Spinal cord (tissue), 10 donors: ENCODE data around the gene EMC10. TPM values are rescaled to one million over a fixed set of nuclear protein-coding genes. Genes with fewer than 3 reads are reported as not detected.

ENCODE experiments used
- DNase-seq, 6 donors: peaks; one replicate each; pipeline versions ENCODE4 v3.0.0 to v3.0.0-alpha.2; 2013 to 2015; ENCODE audit warnings: low spot score in 6 of 6, low read depth in 4 of 6
- H3K27ac ChIP-seq: one replicate; pipeline ENCODE4 v1.5.1; 2013; ENCODE audit warnings: low read depth, low read length, control low read depth
- H3K27me3 ChIP-seq: one replicate; pipeline ENCODE4 v1.6.1; 2013; ENCODE audit warnings: low read length; ENCODE audit not compliant: control insufficient read depth, insufficient read depth
- H3K36me3 ChIP-seq: one replicate; pipeline ENCODE4 v1.6.1; 2013; ENCODE audit warnings: low read length; ENCODE audit not compliant: control insufficient read depth, insufficient read depth
- H3K4me1 ChIP-seq: one replicate; pipeline ENCODE4 v1.6.1; 2013; ENCODE audit warnings: low read length; ENCODE audit not compliant: control insufficient read depth, insufficient read depth
- H3K4me3 ChIP-seq: one replicate; pipeline ENCODE4 v1.5.1; 2013; ENCODE audit warnings: low read depth, low read length, control low read depth
- H3K9me3 ChIP-seq: one replicate; pipeline ENCODE4 v1.6.1; 2013; ENCODE audit warnings: low read length; ENCODE audit not compliant: control insufficient read depth, insufficient read depth
- WGBS: methylation state at CpG from one replicate; pipeline ENCODE4 v1.1.5; 2013; ENCODE audit warnings: missing lambda C conversion rate; ENCODE audit not compliant: insufficient coverage; 5-methylcytosine and 5-hydroxymethylcytosine counted together
- polyA plus RNA-seq, 2 donors: library from polyadenylated mRNA; unstranded; fragments of 120-200 nt; gene quantifications; one replicate each; pipeline ENCODE4 v1.2.1, GENCODE V29; 2013; ENCODE audit not compliant: insufficient read length in 2 of 2
- total RNA-seq, 2 donors: library from RNA; depleted of rRNA in 1 of 2; stranded (reverse); fragments of 120-200 nt in 1 of 2; fragments of >200 nt in 1 of 2; gene quantifications; one replicate each; pipeline versions ENCODE4 v1.2.3 to v1.2.4, GENCODE V29; 2013 to 2014
- donor health status: healthy.

Gene EMC10
- total and polyA plus RNA-seq, 4 donors, result 78.4 to 267 (median 220) TPM

GRCh38 chr19:50510121-50510670, 33.9 kb downstream of the EMC10 start:
- Histone ChIP-seq H3K9me3 (no peaks in the 10 kb centered on the region), H3K27me3 (no peaks in the 10 kb centered on the region), H3K36me3 (peaks cover 26% of the 10 kb centered on the region), H3K27ac (peak overlapping the region; percentile 96), H3K4me3 (peak overlapping the region; percentile 78), H3K4me1 (peaks cover 71% of the 10 kb centered on the region)
- 12% methylated on average over 23 of the region's 26 CpGs for WGBS
- no peak for DNase-seq

- WGBS, result 2% methylated on average over 10 of the region's 10 CpGs
Observed at GRCh38 chr19:50510700-50511068, 34.4 kb downstream of the EMC10 start.

DNA sequence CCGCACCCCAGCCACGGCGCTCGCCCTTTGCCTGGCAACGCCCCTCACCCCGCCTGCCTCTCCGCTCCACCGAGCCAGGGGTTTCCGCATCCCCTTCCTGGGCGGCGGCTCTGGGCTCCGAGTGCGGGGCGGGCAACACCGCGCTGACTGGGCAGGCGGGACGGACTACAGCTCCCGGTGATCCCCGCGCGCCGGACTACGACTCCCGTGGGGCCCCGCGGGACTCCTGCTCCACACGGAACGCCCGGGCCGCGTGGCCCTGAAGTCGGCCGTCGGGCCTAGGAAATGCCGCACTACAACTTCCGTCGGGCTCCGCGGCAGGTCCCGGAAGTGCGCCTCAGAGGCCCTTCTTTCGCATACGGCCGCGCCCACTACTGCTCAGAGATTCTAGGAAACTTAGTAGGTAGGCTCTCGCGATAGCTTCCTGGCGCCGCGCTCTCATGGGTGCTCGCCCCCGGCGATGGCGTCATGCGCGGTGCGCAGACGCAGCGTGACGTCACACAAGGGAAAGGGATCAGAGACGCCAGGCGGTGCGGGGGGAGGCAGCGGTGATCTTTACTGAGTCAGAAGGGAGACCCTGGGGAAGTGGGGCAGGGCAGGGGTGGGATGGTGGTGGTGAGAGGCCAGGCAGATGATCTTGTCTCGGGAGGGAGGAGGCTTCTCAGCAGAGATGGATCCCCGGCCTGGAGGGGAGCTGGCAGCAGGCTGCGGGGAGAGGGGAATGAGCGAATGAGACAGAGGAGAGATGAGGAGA, 34.9 kb downstream of the EMC10 start, which contains the start of gene JOSD2:
Gene JOSD2 (minus strand): TSS at position 123 of the 754 bp plus-strand sequence. CDS start 760 bp downstream, outside the sequence.
- Histone ChIP-seq H3K4me3 (peak within 1 kb of the TSS; percentile 78), H3K27me3 (no peaks in the 10 kb centered on the region), H3K27ac (peak within 1 kb of the TSS; percentile 96), H3K36me3 (peaks cover 30% of the 10 kb centered on the region), H3K4me1 (peaks cover 78% of the 10 kb centered on the region), H3K9me3 (no peaks in the 10 kb centered on the region)
- WGBS, result under 1% methylated on average over 69 of the region's 69 CpGs
- peak; percentile 93 to 100 (median 97) for DNase-seq

More at GRCh38 chr19:50510700-50511068, 34.4 kb downstream of the EMC10 start:
- peak overlapping the region; percentile 78 for H3K4me3 ChIP-seq
- no peaks in the 10 kb centered on the region for H3K9me3 ChIP-seq
- peak; percentile 88 to 100 (median 93) for DNase-seq
- peaks cover 30% of the 10 kb centered on the region for H3K36me3 ChIP-seq
- peak overlapping the region; percentile 96 for H3K27ac ChIP-seq
- peaks cover 75% of the 10 kb centered on the region for H3K4me1 ChIP-seq
- H3K27me3 ChIP-seq, result no peaks in the 10 kb centered on the region

DNA sequence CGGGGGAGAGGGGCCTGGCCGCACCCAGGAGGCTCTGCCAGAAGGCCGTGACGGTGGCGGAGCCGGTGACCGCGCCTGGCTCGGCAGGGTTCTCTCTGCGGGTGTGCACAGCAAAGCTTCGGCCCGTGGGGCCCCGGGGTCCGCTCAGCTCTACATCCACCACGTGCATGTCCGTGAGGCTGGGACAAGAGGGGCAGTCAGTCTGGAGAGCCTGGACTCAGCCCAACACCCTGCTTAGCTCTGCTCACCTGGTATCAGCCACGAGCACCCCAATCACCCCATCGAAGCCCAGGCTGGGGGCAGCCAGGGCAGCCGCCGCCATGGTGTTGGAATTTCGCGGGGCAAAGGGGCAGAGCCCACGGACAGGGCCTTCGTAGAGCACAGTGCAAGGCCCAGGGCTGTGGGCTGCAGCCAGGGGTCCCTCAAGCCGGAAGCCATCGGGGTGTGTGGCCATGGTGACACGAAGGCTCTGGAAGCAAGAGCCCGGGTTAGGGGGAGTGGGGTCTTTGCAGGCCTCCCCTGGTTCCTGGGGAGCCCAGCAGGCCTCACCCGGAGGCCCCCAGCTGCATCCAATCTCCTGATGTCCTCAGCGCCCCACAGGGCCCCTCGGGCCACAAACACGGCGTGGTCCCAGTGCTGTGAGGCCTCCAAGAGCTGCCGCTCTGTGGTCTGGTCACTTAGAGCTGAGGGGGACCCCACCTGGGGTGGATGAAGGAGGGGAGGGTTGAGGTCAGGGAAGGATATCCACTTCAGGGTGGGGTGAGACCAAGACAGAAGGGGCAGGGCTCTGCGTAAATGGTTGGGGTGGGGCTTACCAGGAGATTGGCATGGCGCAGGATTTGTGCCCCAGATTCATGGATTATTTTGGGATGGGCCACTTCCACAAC, 36.0 kb downstream of the EMC10 start:
- no peaks in the 10 kb centered on the region for H3K9me3 ChIP-seq
- WGBS, result 79% methylated on average over 27 of the region's 36 CpGs
- peaks cover 78% of the 10 kb centered on the region for H3K4me1 ChIP-seq
- H3K4me3 ChIP-seq, result no peak overlapping the region
- H3K36me3 ChIP-seq, result peaks cover 39% of the 10 kb centered on the region
- no peaks in the 10 kb centered on the region for H3K27me3 ChIP-seq
- H3K27ac ChIP-seq, result peak overlapping the region; percentile 96
- DNase-seq, result peak in 1 of 6 donors; percentile 21

- no peaks in the 10 kb centered on the region for H3K27me3 ChIP-seq
- 57% methylated on average over 9 of the region's 12 CpGs for WGBS
- peaks cover 73% of the 10 kb centered on the region for H3K4me1 ChIP-seq
- peak overlapping the region; percentile 44 for H3K27ac ChIP-seq
- no peak for DNase-seq
- H3K4me3 ChIP-seq, result no peak overlapping the region
- no peaks in the 10 kb centered on the region for H3K9me3 ChIP-seq
- H3K36me3 ChIP-seq, result peaks cover 47% of the 10 kb centered on the region
Observed at GRCh38 chr19:50512999-50513745, 36.9 kb downstream of the EMC10 start.

- Histone ChIP-seq H3K9me3 (no peaks in the 10 kb centered on the region), H3K4me3 (peak within 1 kb of the TSS; percentile 14), H3K27me3 (no peaks in the 10 kb centered on the region), H3K4me1 (peaks cover 67% of the 10 kb centered on the region), H3K27ac (peak within 1 kb of the TSS; percentile 44), H3K36me3 (peaks cover 54% of the 10 kb centered on the region)
- DNase-seq, result peak in 2 of 6 donors; percentile 73 to 85
- WGBS, result 34% methylated on average over 15 of the region's 22 CpGs
Observed at GRCh38 chr19:50513746-50514345, 37.5 kb downstream of the EMC10 start, which contains the start of gene ASPDH. TSS of gene ASPDH (minus strand) at chr19:50513913. CDS start at chr19:50513823, 90 bp downstream.

- peaks cover 60% of the 10 kb centered on the region for H3K4me1 ChIP-seq
- peak in 5 of 6 donors; percentile 63 to 98 (median 82) for DNase-seq
- peak overlapping the region; percentile 44 for H3K27ac ChIP-seq
- H3K4me3 ChIP-seq, result peak overlapping the region; percentile 14
- H3K36me3 ChIP-seq, result peaks cover 59% of the 10 kb centered on the region
- H3K27me3 ChIP-seq, result no peaks in the 10 kb centered on the region
- no peaks in the 10 kb centered on the region for H3K9me3 ChIP-seq
- WGBS, result 21% methylated on average over 36 of the region's 38 CpGs
Observed at GRCh38 chr19:50514346-50515167, 38.2 kb downstream of the EMC10 start.

DNA sequence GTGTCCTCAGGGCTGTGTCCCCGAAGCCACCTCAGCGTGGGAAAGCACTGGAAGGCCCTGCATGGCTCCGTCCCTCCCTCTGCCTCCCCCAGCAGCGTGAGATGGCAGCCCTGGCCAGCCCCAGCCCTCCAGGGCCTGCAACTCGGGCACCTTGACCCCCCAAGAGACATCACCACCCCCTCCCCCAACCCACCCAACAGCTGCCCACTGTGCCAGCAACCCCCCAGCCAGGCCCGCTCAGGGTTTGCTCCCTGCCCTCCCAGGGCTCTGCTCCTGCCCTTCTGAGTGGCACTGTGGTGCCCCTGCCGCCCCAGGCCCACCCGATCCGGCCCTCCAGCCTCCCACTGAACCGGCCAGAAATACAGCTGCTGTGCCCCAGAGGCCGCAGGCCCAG, 38.9 kb downstream of the EMC10 start:
- DNase-seq, result no peak
- H3K4me1 ChIP-seq, result peaks cover 54% of the 10 kb centered on the region
- WGBS, result 54% methylated on average over 11 of the region's 11 CpGs
- H3K27me3 ChIP-seq, result no peaks in the 10 kb centered on the region
- H3K4me3 ChIP-seq, result no peak overlapping the region
- H3K27ac ChIP-seq, result peak overlapping the region; percentile 44
- no peaks in the 10 kb centered on the region for H3K9me3 ChIP-seq
- peaks cover 59% of the 10 kb centered on the region for H3K36me3 ChIP-seq
